Transverse colon (tissue), 4 donors: ENCODE data around the gene CRHR2.

ENCODE experiments used
- EP300 ChIP-seq: sonication (generic); formaldehyde crosslinking; IDR thresholded peaks from one replicate; pipeline ENCODE4 v1.6.1; 2017; ENCODE audit warnings: antibody characterized with exemption, low read depth
- POLR2A ChIP-seq: fragments of 450-650 bp; IDR thresholded peaks from one replicate; pipeline ENCODE4 v1.6.1; 2016; ENCODE audit warnings: antibody characterized with exemption, mild to moderate bottlenecking, moderate library complexity
- POLR2AphosphoS5 ChIP-seq, 3 donors: sonication (generic); formaldehyde crosslinking; IDR thresholded peaks; one replicate each; pipeline ENCODE4 v1.6.1; 2016; ENCODE audit warnings: antibody characterized with exemption in 3 of 3
- TF ChIP-seq, protein P1 (sequence below), 5 experiments: fragments of 200-600 bp in 3 of 5; fragments of 450-650 bp in 2 of 5; sonication (generic) in 3 of 5; IDR thresholded peaks; 1 replicate in 2 of 5; 2 replicates in 3 of 5; pipeline ENCODE4 v1.5.1; 2016 to 2017; ENCODE audit warnings: antibody characterized with exemption in 5 of 5, inconsistent platforms in 3 of 5, mild to moderate bottlenecking in 2 of 5, moderate library complexity in 1 of 5

DNA sequence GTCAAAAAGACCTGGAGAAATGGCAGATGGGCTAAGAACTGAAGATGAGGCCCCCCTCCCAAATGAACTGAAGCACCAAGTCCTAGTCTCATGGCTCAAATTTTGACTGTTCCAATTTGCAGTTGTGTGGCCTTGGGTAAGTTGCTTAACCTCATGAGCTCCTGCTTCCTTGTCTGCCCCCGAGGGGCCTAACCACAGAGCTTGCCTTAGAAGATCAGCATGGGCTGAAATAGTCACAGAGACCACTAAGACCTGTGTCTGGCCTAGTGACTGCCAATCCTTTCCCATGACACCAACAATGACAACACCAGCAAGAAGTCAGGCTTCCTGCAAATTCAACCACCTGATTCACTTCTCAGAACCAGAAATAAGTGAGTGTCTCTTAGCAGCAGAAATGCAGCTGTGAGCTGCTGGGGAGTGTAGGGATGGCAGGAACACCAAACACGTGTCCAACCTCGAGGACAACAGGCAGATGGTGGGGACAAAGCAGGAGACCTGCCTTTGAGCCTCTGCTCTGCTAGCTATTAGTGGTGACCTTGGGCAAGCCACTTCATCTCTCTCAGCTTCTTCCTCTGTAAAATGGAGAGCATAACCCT is 23.7 kb downstream of the CRHR2 start:
- TF ChIP-seq POLR2AphosphoS5 (IDR thresholded peaks at IDR 0.05): no peak
- TF ChIP-seq, protein P1, sequence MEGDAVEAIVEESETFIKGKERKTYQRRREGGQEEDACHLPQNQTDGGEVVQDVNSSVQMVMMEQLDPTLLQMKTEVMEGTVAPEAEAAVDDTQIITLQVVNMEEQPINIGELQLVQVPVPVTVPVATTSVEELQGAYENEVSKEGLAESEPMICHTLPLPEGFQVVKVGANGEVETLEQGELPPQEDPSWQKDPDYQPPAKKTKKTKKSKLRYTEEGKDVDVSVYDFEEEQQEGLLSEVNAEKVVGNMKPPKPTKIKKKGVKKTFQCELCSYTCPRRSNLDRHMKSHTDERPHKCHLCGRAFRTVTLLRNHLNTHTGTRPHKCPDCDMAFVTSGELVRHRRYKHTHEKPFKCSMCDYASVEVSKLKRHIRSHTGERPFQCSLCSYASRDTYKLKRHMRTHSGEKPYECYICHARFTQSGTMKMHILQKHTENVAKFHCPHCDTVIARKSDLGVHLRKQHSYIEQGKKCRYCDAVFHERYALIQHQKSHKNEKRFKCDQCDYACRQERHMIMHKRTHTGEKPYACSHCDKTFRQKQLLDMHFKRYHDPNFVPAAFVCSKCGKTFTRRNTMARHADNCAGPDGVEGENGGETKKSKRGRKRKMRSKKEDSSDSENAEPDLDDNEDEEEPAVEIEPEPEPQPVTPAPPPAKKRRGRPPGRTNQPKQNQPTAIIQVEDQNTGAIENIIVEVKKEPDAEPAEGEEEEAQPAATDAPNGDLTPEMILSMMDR (IDR thresholded peaks at IDR 0.05): no peak
- TF ChIP-seq POLR2A: no peak
- TF ChIP-seq EP300: no peak
